GM12875 (cell line): ENCODE data around the gene HCRTR1.

ENCODE experiments used
- H3K4me3 ChIP-seq: one replicate; pipeline ENCODE4 v1.5.1; 2011; ENCODE audit warnings: low read depth, low read length, control low read depth
- CTCF ChIP-seq: IDR thresholded peaks from 2 replicates; pipeline ENCODE4 v1.5.1; 2011; ENCODE audit warnings: low read depth, mild to moderate bottlenecking, control low read depth, inconsistent platforms, low read length, moderate library complexity, borderline replicate concordance; ENCODE audit not compliant: insufficient read depth

The HCRTR1 gene

GRCh38 chr1:31595836-31596736, 21.4 kb upstream of the HCRTR1 start:
- TF ChIP-seq CTCF, result no peak
- no peak overlapping the region for H3K4me3 ChIP-seq

GRCh38 chr1:31596737-31597097, 20.8 kb upstream of the HCRTR1 start:
- no peak overlapping the region for H3K4me3 ChIP-seq
- no peak for TF ChIP-seq CTCF

- TF ChIP-seq CTCF, result no peak
- no peak overlapping the region for H3K4me3 ChIP-seq
Observed at GRCh38 chr1:31598980-31599379, 18.5 kb upstream of the HCRTR1 start.

GRCh38 chr1:31600641-31601040, 16.8 kb upstream of the HCRTR1 start:
- no peak overlapping the region for H3K4me3 ChIP-seq
- TF ChIP-seq CTCF, result no peak

GRCh38 chr1:31602081-31602480, 15.4 kb upstream of the HCRTR1 start:
- no peak overlapping the region for H3K4me3 ChIP-seq
- TF ChIP-seq CTCF, result no peak

GRCh38 chr1:31605908-31606427, 11.5 kb upstream of the HCRTR1 start:
- no peak overlapping the region for H3K4me3 ChIP-seq
- no peak for TF ChIP-seq CTCF

- TF ChIP-seq CTCF, result no peak
- H3K4me3 ChIP-seq, result no peak overlapping the region
Observed at GRCh38 chr1:31607360-31607759, 10.1 kb upstream of the HCRTR1 start.
